GM23248 (cell line): Measurements from ENCODE around the gene GRPEL1. TPM values are rescaled to one million over a fixed set of nuclear protein-coding genes. Genes with fewer than 3 reads are reported as not detected.

Experiments used
- DNase-seq: peaks from one replicate; pipeline ENCODE4 v3.0.0-alpha.2; 2015
- H2AFZ ChIP-seq: fragments of 200-600 bp; sonication (generic); 2 replicates; pipeline ENCODE4 v1.6.1; 2016; ENCODE audit warnings: antibody characterized with exemption
- H3F3A ChIP-seq: fragments of 200-600 bp; sonication (generic); 2 replicates; pipeline ENCODE4 v1.6.1; 2016; ENCODE audit warnings: mild to moderate bottlenecking, antibody characterized with exemption, mixed run types; ENCODE audit not compliant: insufficient read depth
- H3K27ac ChIP-seq: fragments of 200-600 bp; sonication (generic); 2 replicates; pipeline ENCODE4 v1.5.1; 2016; ENCODE audit warnings: mild to moderate bottlenecking
- H3K27me3 ChIP-seq: fragments of 200-600 bp; sonication (generic); replicated peaks from 2 replicates; pipeline ENCODE4 v1.6.1; 2016; ENCODE audit warnings: mild to moderate bottlenecking; ENCODE audit not compliant: insufficient read depth
- H3K36me3 ChIP-seq: fragments of 200-600 bp; sonication (generic); 2 replicates; pipeline ENCODE4 v1.6.1; 2016; ENCODE audit warnings: low read depth, mild to moderate bottlenecking
- H3K4me1 ChIP-seq: fragments of 200-600 bp; sonication (generic); 2 replicates; pipeline ENCODE4 v1.6.1; 2016; ENCODE audit warnings: mild to moderate bottlenecking; ENCODE audit not compliant: insufficient read depth
- H3K4me2 ChIP-seq: fragments of 200-600 bp; sonication (generic); one replicate; pipeline ENCODE4 v1.6.1; 2016; ENCODE audit warnings: mild to moderate bottlenecking; ENCODE audit not compliant: unreplicated experiment
- H3K4me3 ChIP-seq: fragments of 200-600 bp; sonication (generic); 2 replicates; pipeline ENCODE4 v1.5.1; 2016; ENCODE audit warnings: mild to moderate bottlenecking
- H3K79me2 ChIP-seq: fragments of 200-600 bp; sonication (generic); 2 replicates; pipeline ENCODE4 v1.6.1; 2016; ENCODE audit warnings: mild to moderate bottlenecking; ENCODE audit not compliant: insufficient read depth
- H3K9ac ChIP-seq: fragments of 200-600 bp; sonication (generic); 2 replicates; pipeline ENCODE4 v1.6.1; 2016; ENCODE audit warnings: mild to moderate bottlenecking
- H3K9me2 ChIP-seq: fragments of 200-600 bp; sonication (generic); 2 replicates; pipeline ENCODE4 v1.6.1; 2016; ENCODE audit warnings: mixed run types, mild to moderate bottlenecking, moderate library complexity; ENCODE audit not compliant: insufficient read depth
- H3K9me3 ChIP-seq: fragments of 200-600 bp; sonication (generic); one replicate; pipeline ENCODE4 v1.6.1; 2017; ENCODE audit warnings: low read depth
- H4K20me1 ChIP-seq: fragments of 200-600 bp; sonication (generic); 2 replicates; pipeline ENCODE4 v1.6.0; 2016; ENCODE audit not compliant: insufficient read depth
- EZH2 ChIP-seq: fragments of 200-600 bp; sonication (generic); IDR thresholded peaks from 2 replicates; pipeline ENCODE4 v1.6.1; 2018; ENCODE audit warnings: antibody characterized with exemption, mild to moderate bottlenecking; ENCODE audit not compliant: insufficient read depth, poor library complexity, severe bottlenecking
- EZH2phosphoT487 ChIP-seq: fragments of 200-600 bp; sonication (generic); IDR thresholded peaks from 2 replicates; pipeline ENCODE4 v1.6.1; 2018; ENCODE audit warnings: antibody characterized with exemption, moderate library complexity, mild to moderate bottlenecking, low read depth; ENCODE audit not compliant: insufficient read depth
- WGBS, 2 experiments: methylation state at CpG; one replicate each; pipeline ENCODE4 v1.1.6; 2015 to 2017; ENCODE audit warnings: low lambda C conversion rate in 2 of 2, low coverage in 1 of 2; ENCODE audit errors: missing lambda C conversion rate in 2 of 2; 5-methylcytosine and 5-hydroxymethylcytosine counted together
- in situ Hi-C: fragments of 300-500 bp; cut with MboI; formaldehyde crosslinking; loops from 2 replicates; pipeline ENCODE4 v1.15.0; 2020
- polyA plus RNA-seq: library from polyadenylated mRNA; unstranded; fragments of >200 nt; fragmentation: Nextera tagmentation; extraction: Ambion mirVana; gene quantifications from 2 replicates; pipeline ENCODE4 v1.2.1, GENCODE V29; 2016
- total RNA-seq: library from RNA; depleted of rRNA; stranded (reverse); fragments of >200 nt; shearing (Covaris generic); gene quantifications from 2 replicates; pipeline ENCODE4 v1.2.3, GENCODE V29; 2014; rRNA removed

Gene GRPEL1
- 21.6 and 41.8 TPM in 2 replicates for total RNA-seq
- 82.1 and 85.5 TPM in 2 replicates for polyA plus RNA-seq

GRCh38 chr4:7067452-7068278 lies at the start of gene GRPEL1:
Gene GRPEL1, minus strand, starts transcription at chr4:7068064. Its CDS starts 32 bp downstream, at chr4:7068032.
- Histone ChIP-seq H3K79me2 (peaks cover 51% of the 10 kb centered on the region), H3K9ac (peak within 1 kb of the TSS; percentile 88)

GRCh38 chr4:7116705-7117104 lies 48.8 kb upstream of the GRPEL1 start:
- Histone ChIP-seq H3K9me2 (no peaks in the 10 kb centered on the region), H3K9ac (no peak overlapping the region), H3K4me2 (no peak overlapping the region), H3K27ac (no peak overlapping the region), H3F3A (no peaks in the 10 kb centered on the region), H3K9me3 (no peaks in the 10 kb centered on the region), H3K27me3 (0 out of 2 replicates have a peak, but pooled peaks cover 6% of the 10 kb centered on the region), H3K36me3 (no peaks in the 10 kb centered on the region), H3K4me3 (no peak overlapping the region), H2AFZ (no peak overlapping the region), H3K4me1 (no peaks in the 10 kb centered on the region), H3K79me2 (no peaks in the 10 kb centered on the region), H4K20me1 (no peaks in the 10 kb centered on the region)
- WGBS, 2 experiments = 53 to 63% methylated on average over 6 of the region's 6 CpGs
- no peak for DNase-seq
- TF ChIP-seq EZH2 (no peak), EZH2phosphoT487 (no peak)
- in situ Hi-C loops = no loop called here

More at GRCh38 chr4:7067452-7068278, at the start of gene GRPEL1:
- H3K9me3 ChIP-seq = no peaks in the 10 kb centered on the region
- H3K9me2 ChIP-seq = no peaks in the 10 kb centered on the region
- peaks cover 16% of the 10 kb centered on the region for H3K36me3 ChIP-seq
- no peaks in the 10 kb centered on the region; the same call in 1 of the 2 replicates for H4K20me1 ChIP-seq
- peak; percentile 99 for DNase-seq
- in situ Hi-C loops = no loop called here
- H2AFZ ChIP-seq = peak within 1 kb of the TSS; percentile 92
- peaks cover 10% of the 10 kb centered on the region for H3K4me1 ChIP-seq
- TF ChIP-seq EZH2phosphoT487 (no peak), EZH2 (no peak)
- no peaks in the 10 kb centered on the region for H3K27me3 ChIP-seq
- peak within 1 kb of the TSS; percentile 85 for H3K4me3 ChIP-seq
- H3F3A ChIP-seq = no peaks in the 10 kb centered on the region
- H3K27ac ChIP-seq = peak within 1 kb of the TSS; percentile 81
- H3K4me2 ChIP-seq = peak within 1 kb of the TSS; percentile 90
- WGBS, 2 experiments = 2% methylated on average over 62 to 66 of the region's 81 CpGs

- 73 to 79% methylated on average over 12 to 22 of the region's 22 CpGs for WGBS, 2 experiments
- H3K9ac ChIP-seq = no peak overlapping the region
- no peak overlapping the region for H2AFZ ChIP-seq
- H3K4me3 ChIP-seq = no peak overlapping the region
- H3K79me2 ChIP-seq = no peaks in the 10 kb centered on the region
- H3K36me3 ChIP-seq = no peaks in the 10 kb centered on the region
- no peaks in the 10 kb centered on the region for H4K20me1 ChIP-seq
- H3K4me2 ChIP-seq = no peak overlapping the region
- no peaks in the 10 kb centered on the region for H3K9me2 ChIP-seq
- in situ Hi-C loops = no loop called here
- no peaks in the 10 kb centered on the region for H3F3A ChIP-seq
- 0 out of 2 replicates have a peak, but pooled peaks cover 6% of the 10 kb centered on the region for H3K27me3 ChIP-seq
- no peaks in the 10 kb centered on the region for H3K4me1 ChIP-seq
- H3K27ac ChIP-seq = no peak overlapping the region
- no peaks in the 10 kb centered on the region for H3K9me3 ChIP-seq
- TF ChIP-seq EZH2phosphoT487 (no peak), EZH2 (no peak)
- DNase-seq = no peak
Observed at GRCh38 chr4:7115557-7116340, 47.9 kb upstream of the GRPEL1 start.

DNA sequence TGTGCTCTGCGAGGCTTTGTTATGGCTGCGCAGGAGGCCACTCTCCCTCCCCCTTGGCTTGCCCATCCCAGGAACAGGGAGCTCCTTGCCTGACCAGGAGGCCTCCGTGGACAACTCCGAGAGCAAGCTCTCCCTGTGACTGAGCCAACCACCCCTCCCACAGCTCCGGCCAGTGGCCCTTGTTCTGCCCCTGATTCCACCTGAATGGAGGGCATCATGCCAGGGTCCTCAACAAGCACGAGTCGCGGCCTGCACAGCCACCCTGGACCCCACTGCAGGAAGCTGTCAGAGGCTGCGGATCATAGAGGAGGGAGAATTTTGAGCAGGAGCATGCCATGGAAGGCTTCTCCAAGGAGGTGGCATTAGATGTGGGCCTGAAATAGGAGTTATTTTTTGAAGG lies 44.8 kb upstream of the GRPEL1 start:
- no peaks in the 10 kb centered on the region for H4K20me1 ChIP-seq
- H3K4me1 ChIP-seq = no peaks in the 10 kb centered on the region
- no peaks in the 10 kb centered on the region for H3F3A ChIP-seq
- H3K9ac ChIP-seq = no peak overlapping the region
- 76 to 84% methylated on average over 9 of the region's 9 CpGs for WGBS, 2 experiments
- DNase-seq = no peak
- TF ChIP-seq EZH2 = no peak
- TF ChIP-seq EZH2phosphoT487 = no peak
- H2AFZ ChIP-seq = no peak overlapping the region
- no peak overlapping the region for H3K27ac ChIP-seq
- in situ Hi-C loops = no loop called here
- H3K4me2 ChIP-seq = no peak overlapping the region
- H3K79me2 ChIP-seq = no peaks in the 10 kb centered on the region
- H3K9me2 ChIP-seq = no peaks in the 10 kb centered on the region
- no peaks in the 10 kb centered on the region for H3K36me3 ChIP-seq
- H3K9me3 ChIP-seq = no peaks in the 10 kb centered on the region
- H3K4me3 ChIP-seq = no peak overlapping the region
- 0 out of 2 replicates have a peak, but pooled peaks cover 2% of the 10 kb centered on the region for H3K27me3 ChIP-seq
